Left lung (tissue), 14 donors: ENCODE results near the gene EFNA1. TPM values are rescaled to one million over a fixed set of nuclear protein-coding genes. Genes with fewer than 3 reads are reported as not detected.
A peak's percentile ranks its signal among the peaks of the same experiment; 100 is the strongest.

Source experiments
- ATAC-seq: fragments of 200-7000 bp; cut with Tn5 transposase; one replicate; pipeline ENCODE4 v1.9.1; 2020; ENCODE audit warnings: moderate library complexity
- DNase-seq, 4 donors: peaks; one replicate each; pipeline ENCODE4 v3.0.0-alpha.2; 2013 to 2020
- H3K27ac ChIP-seq, 2 donors: fragments of 200-600 bp; sonication (generic) in 1 of 2; one replicate each; pipeline versions ENCODE4 v1.5.0 to v1.8.0; 2020 to 2021
- H3K27me3 ChIP-seq, 2 donors: fragments of 200-600 bp; sonication (generic) in 1 of 2; one replicate each; pipeline versions ENCODE4 v1.5.0 to v1.8.0; 2020 to 2021
- H3K36me3 ChIP-seq, 2 donors: fragments of 200-600 bp; sonication (generic) in 1 of 2; one replicate each; pipeline versions ENCODE4 v1.5.0 to v1.8.0; 2020 to 2021
- H3K4me1 ChIP-seq, 2 donors: fragments of 200-600 bp; one replicate each; pipeline ENCODE4 v1.8.0; 2021
- H3K4me3 ChIP-seq, 2 donors: fragments of 200-600 bp; sonication (generic) in 1 of 2; one replicate each; pipeline versions ENCODE4 v1.5.0 to v1.8.0; 2020 to 2021; ENCODE audit warnings: mild to moderate bottlenecking in 1 of 2
- H3K9me3 ChIP-seq, 2 donors: fragments of 200-600 bp; sonication (generic) in 1 of 2; one replicate each; pipeline versions ENCODE4 v1.5.0 to v1.8.0; 2020 to 2021
- CTCF ChIP-seq, 2 donors: fragments of 200-600 bp; sonication (generic) in 1 of 2; IDR thresholded peaks; one replicate each; pipeline versions ENCODE4 v1.5.0 to v1.8.0; 2021; ENCODE audit warnings: antibody characterized with exemption in 2 of 2
- intact Hi-C, 2 donors: fragments of 100-400 bp; cut with DNase I; formaldehyde crosslinking; loops; one replicate each; pipeline versions ENCODE4 v1.11.2 to v1.14.2; 2022
- long read RNA-seq, 12 donors: library from polyadenylated mRNA in 2 of 12; unstranded in 2 of 12; transcript quantifications; one replicate each; pipeline ENCODE4 v2.0.0 and lab custom pipeline, GENCODE V29; 2019 to 2026
- polyA plus RNA-seq, 6 donors: library from polyadenylated mRNA; unstranded; fragments of 120-200 nt; gene quantifications; one replicate each; pipeline ENCODE4 v1.2.1, GENCODE V29; 2013; ENCODE audit not compliant: insufficient read length in 6 of 6
- total RNA-seq, 2 donors: library from RNA; stranded (reverse); fragmentation: NEBNext Ultra II Directional; extraction: Animal tissue kit (Norgen Biotek cat#: 25700); gene quantifications; one replicate each; pipeline ENCODE4 v1.2.1, GENCODE V29; 2021
- donor health status: DM: no; HTN: yes; CAD: no.
- donor health status: DM: no; HTN: no; CAD: no.

Gene EFNA1
- total RNA-seq, result 100 to 1,000 TPM in 1 of 2 donors, 10 to 100 TPM in 1; 63.7 to 148 TPM
- 100 to 1,000 TPM in 3 of 6 donors, 10 to 100 TPM in 3; 83.5 to 105 (median 98.4) TPM for polyA plus RNA-seq
- long read RNA-seq, donor 1, transcript EFNA1-201 (4 exons, 1,444 nt), result minor isoform, 10 of 244 reads
- long read RNA-seq, donor 1, transcript EFNA1-202 (5 exons, 1,926 nt), result major isoform, 63 of 244 reads
- long read RNA-seq, donor 1, partial matches to known transcripts, result 76 of 244 reads
- long read RNA-seq, donor 1, other reads (novel, unspliced or antisense), result 91 of 244 reads
- long read RNA-seq, donor 2, transcript EFNA1-202 (5 exons, 1,926 nt), result major isoform, 28 of 111 reads
- long read RNA-seq, donor 2, partial matches to known transcripts, result 71 of 111 reads
- long read RNA-seq, donor 2, other reads (novel, unspliced or antisense), result 8 of 111 reads
- long read RNA-seq, donor 3, transcript EFNA1-201 (4 exons, 1,444 nt), result minor isoform, 7 of 46 reads
- long read RNA-seq, donor 3, transcript EFNA1-202 (5 exons, 1,926 nt), result major isoform, 37 of 46 reads
- long read RNA-seq, donor 3, partial matches to known transcripts, result 0 of 46 reads
- long read RNA-seq, donor 3, other reads (novel, unspliced or antisense), result 0 of 46 reads
- long read RNA-seq, donor 4, transcript EFNA1-202 (5 exons, 1,926 nt), result major isoform, 151 of 163 reads
- long read RNA-seq, donor 4, partial matches to known transcripts, result 3 of 163 reads
- long read RNA-seq, donor 4, other reads (novel, unspliced or antisense), result 4 of 163 reads
- long read RNA-seq, donor 5, transcript EFNA1-201 (4 exons, 1,444 nt), result minor isoform, 7 of 154 reads
- long read RNA-seq, donor 5, transcript EFNA1-202 (5 exons, 1,926 nt), result major isoform, 38 of 154 reads
- long read RNA-seq, donor 5, partial matches to known transcripts, result 62 of 154 reads
- long read RNA-seq, donor 5, other reads (novel, unspliced or antisense), result 41 of 154 reads
- long read RNA-seq, donor 6, transcript EFNA1-202 (5 exons, 1,926 nt), result major isoform, 39 of 109 reads
- long read RNA-seq, donor 6, partial matches to known transcripts, result 51 of 109 reads
- long read RNA-seq, donor 6, other reads (novel, unspliced or antisense), result 12 of 109 reads
- long read RNA-seq, donor 7, transcript EFNA1-201 (4 exons, 1,444 nt), result minor isoform, 6 of 128 reads
- long read RNA-seq, donor 7, transcript EFNA1-202 (5 exons, 1,926 nt), result major isoform, 38 of 128 reads
- long read RNA-seq, donor 7, partial matches to known transcripts, result 83 of 128 reads
- long read RNA-seq, donor 7, other reads (novel, unspliced or antisense), result 0 of 128 reads
- long read RNA-seq, donor 8, transcript EFNA1-202 (5 exons, 1,926 nt), result major isoform, 39 of 138 reads
- long read RNA-seq, donor 8, partial matches to known transcripts, result 96 of 138 reads
- long read RNA-seq, donor 8, other reads (novel, unspliced or antisense), result 0 of 138 reads
- long read RNA-seq, donor 9, result 0 reads
- long read RNA-seq, donor 10, transcript EFNA1-202 (5 exons, 1,926 nt), result major isoform, 198 of 209 reads
- long read RNA-seq, donor 10, partial matches to known transcripts, result 3 of 209 reads
- long read RNA-seq, donor 10, other reads (novel, unspliced or antisense), result 3 of 209 reads
- long read RNA-seq, donor 11, transcript EFNA1-202 (5 exons, 1,926 nt), result major isoform, 9 of 137 reads
- long read RNA-seq, donor 11, partial matches to known transcripts, result 116 of 137 reads
- long read RNA-seq, donor 11, other reads (novel, unspliced or antisense), result 11 of 137 reads
- long read RNA-seq, donor 12, transcript EFNA1-201 (4 exons, 1,444 nt), result minor isoform, 5 of 37 reads
- long read RNA-seq, donor 12, transcript EFNA1-202 (5 exons, 1,926 nt), result major isoform, 25 of 37 reads
- long read RNA-seq, donor 12, partial matches to known transcripts, result 5 of 37 reads
- long read RNA-seq, donor 12, other reads (novel, unspliced or antisense), result 0 of 37 reads

GRCh38 chr1:155127105-155127966, at the start of gene EFNA1:
EFNA1 (plus strand) TSS chr1:155127876; CDS start chr1:155127978, 102 bp downstream.
- H3K9me3 ChIP-seq, result no peaks in the 10 kb centered on the region
- peak; percentile 50 for ATAC-seq

GRCh38 chr1:155078469-155079209, 49.0 kb upstream of the EFNA1 start, which contains the start of gene EFNA3:
EFNA3 (plus strand) TSS chr1:155078837; CDS start chr1:155078942, 105 bp downstream.
- Histone ChIP-seq H3K27ac (no peak within 1 kb of the TSS), H3K4me1 (peaks cover 34 to 52% of the 10 kb centered on the region in 2 donors)
- intact Hi-C loops, result no loop called here

More at GRCh38 chr1:155127105-155127966, at the start of gene EFNA1:
- H3K4me3 ChIP-seq, result peak within 1 kb of the TSS; percentile 66 to 69
- no peak for TF ChIP-seq CTCF (IDR thresholded peaks at IDR 0.05)
- peak within 1 kb of the TSS; percentile 84 to 86 for H3K27ac ChIP-seq
- peak; percentile 41 to 91 (median 74) for DNase-seq
- intact Hi-C loops, result no loop called here
- H3K27me3 ChIP-seq, result peaks cover 0 to 57% of the 10 kb centered on the region in 2 donors
- H3K4me1 ChIP-seq, result peaks cover 33 to 71% of the 10 kb centered on the region in 2 donors
- peaks cover 0 to 12% of the 10 kb centered on the region in 2 donors for H3K36me3 ChIP-seq

GRCh38 chr1:155079210-155079486, 48.5 kb upstream of the EFNA1 start:
- peak overlapping the region in 1 of 2 donors; percentile 32 for H3K4me3 ChIP-seq
- intact Hi-C loops, result no loop called here

More at GRCh38 chr1:155078469-155079209, 49.0 kb upstream of the EFNA1 start, which contains the start of gene EFNA3:
- Histone ChIP-seq H3K9me3 (no peaks in the 10 kb centered on the region), H3K4me3 (peak within 1 kb of the TSS; percentile 15 to 32), H3K27me3 (peaks cover 46 to 59% of the 10 kb centered on the region in 2 donors), H3K36me3 (no peaks in the 10 kb centered on the region)
- no peak for TF ChIP-seq CTCF (IDR thresholded peaks at IDR 0.05)
- ATAC-seq (peak; percentile 86), DNase-seq (peak in 3 of 4 donors; percentile 67 to 93 (median 75))

More at GRCh38 chr1:155079210-155079486, 48.5 kb upstream of the EFNA1 start:
- Histone ChIP-seq H3K27me3 (peaks cover 49 to 64% of the 10 kb centered on the region in 2 donors), H3K27ac (no peak overlapping the region), H3K9me3 (no peaks in the 10 kb centered on the region), H3K4me1 (peaks cover 35 to 56% of the 10 kb centered on the region in 2 donors), H3K36me3 (no peaks in the 10 kb centered on the region)
- TF ChIP-seq CTCF (IDR thresholded peaks at IDR 0.05), result no peak
- ATAC-seq (no peak), DNase-seq (no peak)
